ENCODE data around the gene RDH13.

DNA sequence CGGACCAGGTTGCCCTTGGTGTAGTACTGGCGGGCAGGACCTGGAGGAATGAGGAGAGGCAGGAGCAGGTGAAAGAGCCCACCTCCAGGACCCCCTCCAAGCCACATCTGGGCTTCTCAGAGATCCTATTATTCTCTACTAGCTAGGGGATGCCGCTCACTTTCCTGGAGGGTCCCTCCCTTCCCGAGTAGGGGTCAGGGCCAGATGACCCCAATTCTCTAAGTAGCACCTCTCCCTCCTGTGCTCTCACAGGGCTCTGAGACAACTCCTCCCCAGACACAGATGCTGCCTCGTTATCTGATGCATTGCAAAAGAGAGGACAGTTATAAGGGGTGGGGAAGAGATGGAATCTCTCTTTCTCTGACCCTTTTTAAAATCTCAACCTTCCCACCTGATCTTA, 47.8 kb downstream of the RDH13 start:
- TF ChIP-seq, protein P1, sequence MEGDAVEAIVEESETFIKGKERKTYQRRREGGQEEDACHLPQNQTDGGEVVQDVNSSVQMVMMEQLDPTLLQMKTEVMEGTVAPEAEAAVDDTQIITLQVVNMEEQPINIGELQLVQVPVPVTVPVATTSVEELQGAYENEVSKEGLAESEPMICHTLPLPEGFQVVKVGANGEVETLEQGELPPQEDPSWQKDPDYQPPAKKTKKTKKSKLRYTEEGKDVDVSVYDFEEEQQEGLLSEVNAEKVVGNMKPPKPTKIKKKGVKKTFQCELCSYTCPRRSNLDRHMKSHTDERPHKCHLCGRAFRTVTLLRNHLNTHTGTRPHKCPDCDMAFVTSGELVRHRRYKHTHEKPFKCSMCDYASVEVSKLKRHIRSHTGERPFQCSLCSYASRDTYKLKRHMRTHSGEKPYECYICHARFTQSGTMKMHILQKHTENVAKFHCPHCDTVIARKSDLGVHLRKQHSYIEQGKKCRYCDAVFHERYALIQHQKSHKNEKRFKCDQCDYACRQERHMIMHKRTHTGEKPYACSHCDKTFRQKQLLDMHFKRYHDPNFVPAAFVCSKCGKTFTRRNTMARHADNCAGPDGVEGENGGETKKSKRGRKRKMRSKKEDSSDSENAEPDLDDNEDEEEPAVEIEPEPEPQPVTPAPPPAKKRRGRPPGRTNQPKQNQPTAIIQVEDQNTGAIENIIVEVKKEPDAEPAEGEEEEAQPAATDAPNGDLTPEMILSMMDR (IDR thresholded peaks at IDR 0.05) = no peak
- TF ChIP-seq POLR2A (IDR thresholded peaks at IDR 0.05) = no peak
